HL-60 (cell line): ENCODE data around the gene FAM167B.

Experiments used
- DNase-seq, 2 experiments: peaks; one replicate each; pipeline ENCODE4 v3.0.0-alpha.2; 2010 to 2020; ENCODE audit warnings: low read depth in 1 of 2, low spot score in 1 of 2
- H3K27ac ChIP-seq: fragments of 250-450 bp; sonication (Bioruptor Pico); replicated peaks from 2 replicates; pipeline ENCODE4 v1.5.1; 2020; ENCODE audit warnings: mild to moderate bottlenecking, moderate library complexity
- H3K27me3 ChIP-seq: fragments of 250-450 bp; sonication (Bioruptor Pico); 2 replicates; pipeline ENCODE4 v1.5.1; 2021; ENCODE audit warnings: mild to moderate bottlenecking, moderate library complexity; ENCODE audit not compliant: insufficient read depth, poor library complexity, severe bottlenecking
- H3K4me3 ChIP-seq: replicated peaks from 2 replicates; pipeline ENCODE4 v1.5.1; 2011; ENCODE audit warnings: mild to moderate bottlenecking, control low read depth, low read length; ENCODE audit not compliant: insufficient read depth
- CTCF ChIP-seq: IDR thresholded peaks from one replicate; pipeline ENCODE4 v1.5.1; 2011; ENCODE audit warnings: low read length, control low read depth, inconsistent platforms; ENCODE audit not compliant: insufficient read depth
- GABPA ChIP-seq: IDR thresholded peaks from 2 replicates; pipeline ENCODE4 v1.6.1; 2012; ENCODE audit warnings: low read depth
- POLR2AphosphoS5 ChIP-seq: IDR thresholded peaks from 2 replicates; pipeline ENCODE4 v1.6.1; 2012; ENCODE audit warnings: low read depth
- REST ChIP-seq: IDR thresholded peaks from 2 replicates; pipeline ENCODE4 v1.6.1; 2012; ENCODE audit warnings: low read depth; ENCODE audit not compliant: insufficient replicate concordance
- SPI1 ChIP-seq: IDR thresholded peaks from 2 replicates; pipeline ENCODE4 v1.6.1; 2012; ENCODE audit warnings: low read depth, mild to moderate bottlenecking, borderline replicate concordance

FAM167B gene

DNA sequence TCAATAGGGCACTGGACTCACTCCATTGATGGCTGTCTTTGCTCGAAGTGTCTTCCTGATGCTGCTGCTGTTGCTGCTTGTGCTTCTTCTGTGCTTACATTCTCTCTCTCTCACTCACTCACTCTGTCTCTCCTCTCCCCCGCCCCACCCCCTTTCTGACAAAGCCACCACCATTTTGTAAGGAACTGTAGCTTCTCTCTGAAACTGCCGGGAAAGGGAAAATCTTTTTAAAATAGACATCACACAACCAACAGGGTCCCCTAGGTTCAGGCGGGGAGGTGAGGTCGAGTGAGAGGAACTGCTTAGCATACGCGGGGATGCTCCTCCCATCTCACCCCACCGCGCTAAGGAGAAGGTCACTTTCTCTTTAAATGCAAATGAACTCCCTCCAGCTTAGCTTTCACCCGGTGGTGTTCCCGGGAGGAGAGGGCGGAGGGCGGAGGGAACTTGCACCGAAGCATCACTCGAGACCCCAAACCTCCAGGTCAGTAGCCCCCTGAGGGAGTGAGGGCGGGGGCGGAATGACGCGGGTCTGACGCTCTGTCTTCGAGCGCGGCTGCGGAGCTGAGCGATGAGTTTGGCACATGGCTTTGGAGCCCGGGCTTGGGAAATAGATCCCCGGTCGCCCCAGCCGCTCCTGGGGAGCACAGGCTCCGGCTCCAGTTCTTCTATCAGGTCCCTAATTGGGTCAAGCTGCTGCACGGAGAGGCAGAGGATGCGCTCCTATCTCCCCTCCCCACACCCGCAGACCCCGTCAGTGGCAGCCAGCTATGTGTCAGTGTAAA is 46.6 kb upstream of the FAM167B start, which contains the start of gene CCDC28B:
Gene CCDC28B, plus strand, starts transcription at position 370 of the 785 bp plus-strand sequence. CDS start 1,341 bp downstream, outside the sequence.
- TF ChIP-seq SPI1 (peak; percentile 22; the same call in 1 of the 2 replicates), REST (no peak), GABPA (no peak)
- peak in 1 of 2 experiments; percentile 21 for DNase-seq
- Histone ChIP-seq H3K27me3 (no peaks in the 10 kb centered on the region), H3K27ac (no peak within 1 kb of the TSS), H3K4me3 (peak within 1 kb of the TSS; percentile 42)

- no peak for DNase-seq
- TF ChIP-seq SPI1: no peak
- no peak for TF ChIP-seq CTCF
- TF ChIP-seq REST: no peak
- Histone ChIP-seq H3K27ac (no peak overlapping the region), H3K27me3 (no peaks in the 10 kb centered on the region), H3K4me3 (no peak overlapping the region; the same call in 1 of the 2 replicates)
Observed at GRCh38 chr1:32201011-32201855, 45.8 kb upstream of the FAM167B start.

GRCh38 chr1:32204943-32205361 is 42.1 kb upstream of the FAM167B start:
- TF ChIP-seq CTCF (no peak), SPI1 (no peak), REST (no peak), GABPA (no peak), POLR2AphosphoS5 (no peak)
- H3K4me3 ChIP-seq: peak overlapping the region; percentile 75
- peak overlapping the region; percentile 70 for H3K27ac ChIP-seq
- H3K27me3 ChIP-seq: no peaks in the 10 kb centered on the region
- no peak for DNase-seq
